HCT116 (cell line): ENCODE measurements around the gene C14orf93. TPM values are rescaled to one million over a fixed set of nuclear protein-coding genes. Genes with fewer than 3 reads are reported as not detected.

Source experiments
- ATAC-seq: fragments of 200-7000 bp; cut with Tn5 transposase; 2 replicates; pipeline ENCODE4 v1.9.1; 2020; ENCODE audit warnings: mild to moderate bottlenecking, moderate library complexity
- BruUV-seq: library from RNA; stranded (reverse); fragments of 400-500 nt; replicated peaks from 2 replicates; lab custom pipeline; 2021; lab: Mats Ljungman, UMichigan
- CTCF ChIA-PET: fragments of 300-600 bp; sonication (Branson Sonifier 250); formaldehyde crosslinking; loops from one replicate; lab custom pipeline; 2021; ENCODE audit warnings: antibody characterized with exemption; lab: Charles Lee
- POLR2A ChIA-PET: fragments of 300-600, 350-600 bp; sonication (Branson Sonifier 250); formaldehyde crosslinking; loops from one replicate; lab custom pipeline; 2021; ENCODE audit warnings: antibody characterized with exemption; lab: Charles Lee
- RAD21 ChIA-PET, 2 experiments: fragments of 300-600 bp; sonication (Branson Sonifier 250); formaldehyde crosslinking; loops; one replicate each; lab custom pipeline; 2023; ENCODE audit warnings: low total read pairs in 2 of 2; ENCODE audit not compliant: uncharacterized antibody in 2 of 2, unreplicated experiment in 2 of 2, low non-redundant PET in 1 of 2; lab: Charles Lee
- DNase-seq: peaks from one replicate; pipeline ENCODE4 v3.0.0-alpha.2; 2010; ENCODE audit warnings: low read depth, low spot score
- H2AFZ ChIP-seq: fragments of 200-600 bp; shearing (Covaris generic), sonication (generic); 2 replicates; pipeline ENCODE4 v1.6.1; 2017; ENCODE audit warnings: low read depth, mixed run types, mixed read lengths, antibody characterized with exemption, low read length; ENCODE audit not compliant: poor library complexity, severe bottlenecking
- H3K27ac ChIP-seq: 2 replicates; pipeline ENCODE4 v1.5.1; 2012; ENCODE audit warnings: low read depth, low read length
- H3K27me3 ChIP-seq: fragments of 200-600 bp; sonication (generic); 2 replicates; pipeline ENCODE4 v1.6.1; 2016; ENCODE audit warnings: mixed run types, low read length, mixed read lengths; ENCODE audit not compliant: insufficient read depth
- H3K36me3 ChIP-seq, 2 experiments: fragments of 200-500 bp in 1 of 2; fragments of 200-600 bp in 1 of 2; sonication (Bioruptor generic) in 1 of 2; sonication (generic) in 1 of 2; 2 replicates each; pipeline versions ENCODE4 v1.5.1 to v1.6.1; 2014 to 2016; ENCODE audit warnings: low read length in 2 of 2, inconsistent platforms in 1 of 2, mixed read lengths in 1 of 2, mixed run types in 1 of 2; ENCODE audit not compliant: insufficient read depth in 2 of 2, control insufficient read depth in 1 of 2
- H3K4me1 ChIP-seq, 2 experiments: fragments of 200-600 bp in 1 of 2; sonication (generic) in 1 of 2; 2 replicates each; pipeline versions ENCODE4 v1.5.1 to v1.6.1; 2012 to 2017; ENCODE audit warnings: low read length in 2 of 2, inconsistent platforms in 1 of 2, mild to moderate bottlenecking in 1 of 2, mixed read lengths in 1 of 2, mixed run types in 1 of 2, moderate library complexity in 1 of 2; ENCODE audit not compliant: insufficient read depth in 2 of 2, control insufficient read depth in 1 of 2
- H3K4me2 ChIP-seq: fragments of 200-600 bp; sonication (generic); 2 replicates; pipeline ENCODE4 v1.6.1; 2017; ENCODE audit warnings: mixed run types, low read length, mixed read lengths
- H3K4me3 ChIP-seq, 2 experiments: fragments of 200-600 bp in 1 of 2; sonication (generic) in 1 of 2; replicated peaks in 1 of 2; 2 replicates each; pipeline ENCODE4 v1.5.1; 2011 to 2016; ENCODE audit warnings: low read length in 2 of 2, control low read depth in 1 of 2, low read depth in 1 of 2, mild to moderate bottlenecking in 1 of 2, mixed read lengths in 1 of 2, mixed run types in 1 of 2
- H3K79me2 ChIP-seq: fragments of 200-600 bp; sonication (generic); 2 replicates; pipeline ENCODE4 v1.6.1; 2017; ENCODE audit warnings: mild to moderate bottlenecking, mixed run types, low read length, moderate library complexity, mixed read lengths; ENCODE audit not compliant: insufficient read depth
- H3K9ac ChIP-seq: fragments of 200-600 bp; sonication (generic); 2 replicates; pipeline ENCODE4 v1.6.1; 2016; ENCODE audit warnings: low read length, mixed read lengths
- H3K9me2 ChIP-seq: fragments of 200-600 bp; sonication (generic), shearing (Covaris generic); 2 replicates; pipeline ENCODE4 v1.6.1; 2017; ENCODE audit warnings: mixed run types, mild to moderate bottlenecking, moderate library complexity; ENCODE audit not compliant: insufficient read depth
- H3K9me3 ChIP-seq, 2 experiments: fragments of 200-500 bp in 1 of 2; fragments of 200-600 bp in 1 of 2; sonication (Bioruptor generic) in 1 of 2; sonication (generic) in 1 of 2; 2 replicates each; pipeline ENCODE4 v1.6.1; 2014 to 2017; ENCODE audit warnings: low read length in 2 of 2, mixed read lengths in 2 of 2, inconsistent platforms in 1 of 2, low read depth in 1 of 2, mild to moderate bottlenecking in 1 of 2, mixed run types in 1 of 2, moderate library complexity in 1 of 2; ENCODE audit not compliant: control insufficient read depth in 1 of 2, insufficient read depth in 1 of 2
- H4K20me1 ChIP-seq: fragments of 200-600 bp; sonication (generic), shearing (Covaris generic); 2 replicates; pipeline ENCODE4 v1.6.1; 2017; ENCODE audit warnings: mixed run types, mild to moderate bottlenecking, moderate library complexity; ENCODE audit not compliant: insufficient read depth
- CBX3 ChIP-seq: IDR thresholded peaks from 2 replicates; pipeline ENCODE4 v1.6.1; 2012; ENCODE audit warnings: low read depth
- EZH2 ChIP-seq: fragments of 200-600 bp; sonication (generic); IDR thresholded peaks from 2 replicates; pipeline ENCODE4 v1.6.1; 2017; ENCODE audit warnings: antibody characterized with exemption, mixed run types
- EZH2phosphoT487 ChIP-seq: fragments of 200-600 bp; IDR thresholded peaks from 2 replicates; pipeline ENCODE4 v1.6.1; 2018; ENCODE audit warnings: antibody characterized with exemption, borderline replicate concordance
- FOSL1 ChIP-seq: IDR thresholded peaks from 2 replicates; pipeline ENCODE4 v1.6.1; 2012; ENCODE audit warnings: low read depth
- JUND ChIP-seq: IDR thresholded peaks from 2 replicates; pipeline ENCODE4 v1.6.1; 2012
- POLR2A ChIP-seq: IDR thresholded peaks from 2 replicates; pipeline ENCODE4 v1.7.0; 2011; ENCODE audit warnings: borderline replicate concordance; ENCODE audit not compliant: insufficient read depth, insufficient read length; ENCODE audit errors: extremely low read depth
- POLR2AphosphoS5 ChIP-seq: IDR thresholded peaks from 2 replicates; pipeline ENCODE4 v1.6.1; 2011; ENCODE audit warnings: mild to moderate bottlenecking, low read depth, low read length, moderate library complexity
- RAD21 ChIP-seq: IDR thresholded peaks from 2 replicates; pipeline ENCODE4 v1.6.1; 2012; ENCODE audit warnings: low read depth, mild to moderate bottlenecking
- SIN3A ChIP-seq: IDR thresholded peaks from 2 replicates; pipeline ENCODE4 v1.6.1; 2012; ENCODE audit warnings: low read depth
- SP1 ChIP-seq: IDR thresholded peaks from 2 replicates; pipeline ENCODE4 v1.6.1; 2012; ENCODE audit warnings: low read depth
- SRF ChIP-seq: IDR thresholded peaks from 2 replicates; pipeline ENCODE4 v1.6.1; 2012; ENCODE audit warnings: low read depth
- TCF7L2 ChIP-seq: IDR thresholded peaks from 2 replicates; pipeline ENCODE4 v1.7.0; 2011; ENCODE audit warnings: borderline replicate concordance, inconsistent platforms; ENCODE audit not compliant: insufficient read depth, insufficient read length; ENCODE audit errors: extremely low read depth
- ZFX ChIP-seq: fragments of 450-650 bp; IDR thresholded peaks from 2 replicates; pipeline ENCODE4 v1.6.1; 2017
- ZNF274 ChIP-seq: fragments of 200-500 bp; sonication (Bioruptor generic); IDR thresholded peaks from 2 replicates; pipeline ENCODE4 v1.6.1; 2014; ENCODE audit warnings: mild to moderate bottlenecking, low read depth, low read length, inconsistent platforms
- intact Hi-C: fragments of 100-400 bp; cut with micrococcal nuclease; formaldehyde crosslinking; loops from 2 replicates; pipeline ENCODE4 v1.10.0; 2022
- total RNA-seq: library from RNA; stranded (reverse); gene quantifications from one replicate; pipeline ENCODE4 v1.2.1, GENCODE V29; 2021; ENCODE audit not compliant: unreplicated experiment
- TF ChIP-seq, protein P1 (sequence below): IDR thresholded peaks from 2 replicates; pipeline ENCODE4 v1.6.1; 2012
- TF ChIP-seq, protein P2 (sequence below): IDR thresholded peaks from 2 replicates; pipeline ENCODE4 v1.6.1; 2012
- TF ChIP-seq, protein P3 (sequence below): IDR thresholded peaks from 2 replicates; pipeline ENCODE4 v1.6.1; 2012; ENCODE audit warnings: low read depth
- TF ChIP-seq, protein P4 (sequence below): IDR thresholded peaks from 2 replicates; pipeline ENCODE4 v1.6.1; 2011; ENCODE audit warnings: mild to moderate bottlenecking, low read length, moderate library complexity; ENCODE audit not compliant: insufficient replicate concordance; ENCODE audit errors: extremely low read depth
- TF ChIP-seq, protein P5 (sequence below), 3 experiments: fragments of 200-600 bp in 1 of 3; sonication (generic) in 1 of 3; IDR thresholded peaks in 2 of 3; conservative IDR thresholded peaks in 1 of 3; 2 replicates each; pipeline ENCODE4 v1.5.1; 2012 to 2017; ENCODE audit warnings: low read depth in 2 of 3, low read length in 2 of 3, antibody characterized with exemption in 1 of 3, borderline replicate concordance in 1 of 3, control low read depth in 1 of 3, mild to moderate bottlenecking in 1 of 3, mixed read lengths in 1 of 3, mixed run types in 1 of 3, moderate library complexity in 1 of 3; ENCODE audit not compliant: insufficient read depth in 1 of 3

C14orf93 gene
- total RNA-seq, 1 experiment from 2014 or later: 13.7 TPM

DNA sequence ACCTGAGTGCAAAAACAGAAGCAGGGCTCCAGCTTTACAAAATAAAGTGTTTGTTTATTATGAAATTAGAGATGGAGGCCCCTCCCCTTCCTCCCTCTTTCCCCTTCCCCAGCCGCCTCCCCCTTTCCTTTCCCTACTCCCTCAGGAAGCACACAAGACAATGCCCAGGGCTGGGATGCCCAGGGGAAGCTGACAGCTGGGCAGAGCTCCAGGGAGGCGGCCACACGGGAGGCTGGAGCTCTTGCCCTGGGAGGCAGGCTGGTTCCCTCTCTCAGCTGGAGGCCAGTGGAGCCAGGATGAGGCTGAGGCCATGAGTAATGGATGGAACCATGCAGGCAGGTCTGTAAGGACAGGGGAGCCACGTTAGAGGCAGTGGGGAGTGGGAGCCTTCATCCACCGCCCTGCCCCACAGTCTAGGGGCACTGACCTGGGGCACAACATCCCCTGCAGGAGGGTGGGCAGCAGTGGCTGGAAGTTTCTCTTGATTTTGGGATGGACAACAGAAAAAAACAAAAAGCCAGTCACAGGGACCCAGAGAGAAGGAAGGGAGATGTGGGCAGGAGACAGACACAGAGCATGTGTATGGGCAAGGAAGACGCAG, 37.2 kb upstream of the C14orf93 start:
- Histone ChIP-seq H3K9me2 (no peaks in the 10 kb centered on the region), H3K4me1 (peaks cover 0 to 5% of the 10 kb centered on the region in 2 experiments; a peak in 1 of 4 replicates), H3K9me3 (no peaks in the 10 kb centered on the region), H3K27ac (no peak overlapping the region), H3K79me2 (no peaks in the 10 kb centered on the region), H4K20me1 (no peaks in the 10 kb centered on the region), H3K9ac (no peak overlapping the region), H3K4me2 (no peak overlapping the region), H3K36me3 (no peaks in the 10 kb centered on the region), H2AFZ (no peak overlapping the region), H3K4me3 (no peak overlapping the region), H3K27me3 (no peaks in the 10 kb centered on the region)
- RAD21 ChIA-PET: no interaction called here
- TF ChIP-seq JUND (no peak), SRF (no peak), FOSL1 (no peak), EZH2phosphoT487 (no peak), POLR2AphosphoS5 (no peak), SP1 (no peak), CBX3 (no peak), EZH2 (no peak), POLR2A (no peak), TCF7L2 (no peak), ZNF274 (no peak), RAD21 (no peak), ZFX (no peak), SIN3A (no peak)
- TF ChIP-seq, protein P1, sequence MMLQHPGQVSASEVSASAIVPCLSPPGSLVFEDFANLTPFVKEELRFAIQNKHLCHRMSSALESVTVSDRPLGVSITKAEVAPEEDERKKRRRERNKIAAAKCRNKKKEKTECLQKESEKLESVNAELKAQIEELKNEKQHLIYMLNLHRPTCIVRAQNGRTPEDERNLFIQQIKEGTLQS: no peak
- TF ChIP-seq, protein P2, sequence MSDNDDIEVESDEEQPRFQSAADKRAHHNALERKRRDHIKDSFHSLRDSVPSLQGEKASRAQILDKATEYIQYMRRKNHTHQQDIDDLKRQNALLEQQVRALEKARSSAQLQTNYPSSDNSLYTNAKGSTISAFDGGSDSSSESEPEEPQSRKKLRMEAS: no peak
- TF ChIP-seq, protein P3, sequence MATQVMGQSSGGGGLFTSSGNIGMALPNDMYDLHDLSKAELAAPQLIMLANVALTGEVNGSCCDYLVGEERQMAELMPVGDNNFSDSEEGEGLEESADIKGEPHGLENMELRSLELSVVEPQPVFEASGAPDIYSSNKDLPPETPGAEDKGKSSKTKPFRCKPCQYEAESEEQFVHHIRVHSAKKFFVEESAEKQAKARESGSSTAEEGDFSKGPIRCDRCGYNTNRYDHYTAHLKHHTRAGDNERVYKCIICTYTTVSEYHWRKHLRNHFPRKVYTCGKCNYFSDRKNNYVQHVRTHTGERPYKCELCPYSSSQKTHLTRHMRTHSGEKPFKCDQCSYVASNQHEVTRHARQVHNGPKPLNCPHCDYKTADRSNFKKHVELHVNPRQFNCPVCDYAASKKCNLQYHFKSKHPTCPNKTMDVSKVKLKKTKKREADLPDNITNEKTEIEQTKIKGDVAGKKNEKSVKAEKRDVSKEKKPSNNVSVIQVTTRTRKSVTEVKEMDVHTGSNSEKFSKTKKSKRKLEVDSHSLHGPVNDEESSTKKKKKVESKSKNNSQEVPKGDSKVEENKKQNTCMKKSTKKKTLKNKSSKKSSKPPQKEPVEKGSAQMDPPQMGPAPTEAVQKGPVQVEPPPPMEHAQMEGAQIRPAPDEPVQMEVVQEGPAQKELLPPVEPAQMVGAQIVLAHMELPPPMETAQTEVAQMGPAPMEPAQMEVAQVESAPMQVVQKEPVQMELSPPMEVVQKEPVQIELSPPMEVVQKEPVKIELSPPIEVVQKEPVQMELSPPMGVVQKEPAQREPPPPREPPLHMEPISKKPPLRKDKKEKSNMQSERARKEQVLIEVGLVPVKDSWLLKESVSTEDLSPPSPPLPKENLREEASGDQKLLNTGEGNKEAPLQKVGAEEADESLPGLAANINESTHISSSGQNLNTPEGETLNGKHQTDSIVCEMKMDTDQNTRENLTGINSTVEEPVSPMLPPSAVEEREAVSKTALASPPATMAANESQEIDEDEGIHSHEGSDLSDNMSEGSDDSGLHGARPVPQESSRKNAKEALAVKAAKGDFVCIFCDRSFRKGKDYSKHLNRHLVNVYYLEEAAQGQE: no peak
- TF ChIP-seq, protein P4, sequence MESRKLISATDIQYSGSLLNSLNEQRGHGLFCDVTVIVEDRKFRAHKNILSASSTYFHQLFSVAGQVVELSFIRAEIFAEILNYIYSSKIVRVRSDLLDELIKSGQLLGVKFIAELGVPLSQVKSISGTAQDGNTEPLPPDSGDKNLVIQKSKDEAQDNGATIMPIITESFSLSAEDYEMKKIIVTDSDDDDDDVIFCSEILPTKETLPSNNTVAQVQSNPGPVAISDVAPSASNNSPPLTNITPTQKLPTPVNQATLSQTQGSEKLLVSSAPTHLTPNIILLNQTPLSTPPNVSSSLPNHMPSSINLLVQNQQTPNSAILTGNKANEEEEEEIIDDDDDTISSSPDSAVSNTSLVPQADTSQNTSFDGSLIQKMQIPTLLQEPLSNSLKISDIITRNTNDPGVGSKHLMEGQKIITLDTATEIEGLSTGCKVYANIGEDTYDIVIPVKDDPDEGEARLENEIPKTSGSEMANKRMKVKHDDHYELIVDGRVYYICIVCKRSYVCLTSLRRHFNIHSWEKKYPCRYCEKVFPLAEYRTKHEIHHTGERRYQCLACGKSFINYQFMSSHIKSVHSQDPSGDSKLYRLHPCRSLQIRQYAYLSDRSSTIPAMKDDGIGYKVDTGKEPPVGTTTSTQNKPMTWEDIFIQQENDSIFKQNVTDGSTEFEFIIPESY: no peak
- TF ChIP-seq, protein P5, sequence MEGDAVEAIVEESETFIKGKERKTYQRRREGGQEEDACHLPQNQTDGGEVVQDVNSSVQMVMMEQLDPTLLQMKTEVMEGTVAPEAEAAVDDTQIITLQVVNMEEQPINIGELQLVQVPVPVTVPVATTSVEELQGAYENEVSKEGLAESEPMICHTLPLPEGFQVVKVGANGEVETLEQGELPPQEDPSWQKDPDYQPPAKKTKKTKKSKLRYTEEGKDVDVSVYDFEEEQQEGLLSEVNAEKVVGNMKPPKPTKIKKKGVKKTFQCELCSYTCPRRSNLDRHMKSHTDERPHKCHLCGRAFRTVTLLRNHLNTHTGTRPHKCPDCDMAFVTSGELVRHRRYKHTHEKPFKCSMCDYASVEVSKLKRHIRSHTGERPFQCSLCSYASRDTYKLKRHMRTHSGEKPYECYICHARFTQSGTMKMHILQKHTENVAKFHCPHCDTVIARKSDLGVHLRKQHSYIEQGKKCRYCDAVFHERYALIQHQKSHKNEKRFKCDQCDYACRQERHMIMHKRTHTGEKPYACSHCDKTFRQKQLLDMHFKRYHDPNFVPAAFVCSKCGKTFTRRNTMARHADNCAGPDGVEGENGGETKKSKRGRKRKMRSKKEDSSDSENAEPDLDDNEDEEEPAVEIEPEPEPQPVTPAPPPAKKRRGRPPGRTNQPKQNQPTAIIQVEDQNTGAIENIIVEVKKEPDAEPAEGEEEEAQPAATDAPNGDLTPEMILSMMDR (IDR thresholded peaks at IDR 0.05 in 2 of 3, conservative IDR thresholded peaks at IDR 0.05 in 1 of 3; ENCODE audit: borderline replicate concordance in 1 of 3, insufficient read depth in 1 of 3, low read depth in 2 of 3, low read length in 2 of 3): no peak
- ATAC-seq (no peak), DNase-seq (no peak)
- POLR2A ChIA-PET: no interaction called here
- CTCF ChIA-PET: interaction anchor here (1.0 kb wide), 1 partner anchor 53 kb away, joined by 3 read pairs; no protein-coding TSS in a partner anchor
- BruUV-seq: no TSS peak
- intact Hi-C loops: no loop called here
